HG03066 (cell line): Measurements from ENCODE around the gene STK39.

Source experiments
- ATAC-seq: cut with Tn5 transposase; IDR thresholded peaks from one replicate; pipeline ENCODE4 v1.9.1; 2021; ENCODE audit warnings: low read depth; ENCODE audit not compliant: unreplicated experiment

Gene STK39

DNA sequence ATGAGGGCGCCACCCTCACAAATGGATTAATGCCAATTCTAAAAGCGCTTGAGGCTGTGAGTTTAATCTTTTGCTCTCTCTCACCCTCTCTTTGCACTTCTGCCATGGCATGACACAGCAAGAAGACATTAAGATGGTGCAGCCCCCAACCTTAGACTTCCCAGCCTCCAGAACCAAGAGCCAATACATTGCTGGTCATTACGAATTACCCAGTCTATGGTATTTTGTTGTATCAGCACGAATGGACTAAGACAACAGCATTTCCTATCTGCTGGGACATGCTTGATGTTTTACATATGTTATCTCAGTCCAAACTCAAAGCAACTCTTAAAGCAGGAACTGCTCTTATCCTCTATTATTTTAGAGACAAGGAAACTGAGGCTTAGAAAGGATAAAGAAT is 222.9 kb downstream of the STK39 start:
- ATAC-seq: no peak

DNA sequence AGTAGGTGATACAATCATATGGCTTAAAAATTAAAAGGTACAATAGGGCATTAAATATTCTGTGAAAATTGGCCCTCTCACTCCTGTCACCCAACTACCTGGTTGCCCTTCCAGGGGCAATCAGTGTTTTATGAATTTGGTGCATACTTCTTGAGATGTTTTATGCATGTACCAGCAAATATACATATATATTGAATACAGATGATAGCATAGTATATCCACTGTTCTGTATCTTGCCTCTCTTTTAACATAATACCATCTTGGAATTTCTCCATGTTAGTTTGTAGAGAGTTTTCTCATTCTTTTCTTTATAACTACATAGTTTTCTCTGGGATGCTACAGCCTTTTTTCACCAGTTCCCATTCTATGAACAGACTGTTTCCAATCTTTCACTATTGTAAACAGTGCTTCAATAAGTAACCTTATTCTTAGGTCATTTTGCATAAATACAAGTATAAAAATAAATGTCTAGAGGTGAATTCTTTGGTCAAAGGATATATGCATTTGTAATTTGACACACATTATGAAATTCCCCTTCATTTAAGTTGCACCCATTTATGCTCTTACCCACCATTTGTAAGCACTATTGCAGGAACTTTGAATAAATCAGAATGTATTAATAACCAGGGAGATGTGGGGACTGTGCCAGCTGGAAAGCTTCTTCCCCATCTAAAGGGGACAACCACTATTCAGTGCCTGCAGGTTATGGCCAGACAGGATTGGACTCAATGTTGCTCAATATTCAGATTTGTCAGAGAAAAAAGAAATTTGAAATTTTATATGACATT is 225.4 kb downstream of the STK39 start:
- no peak for ATAC-seq

DNA sequence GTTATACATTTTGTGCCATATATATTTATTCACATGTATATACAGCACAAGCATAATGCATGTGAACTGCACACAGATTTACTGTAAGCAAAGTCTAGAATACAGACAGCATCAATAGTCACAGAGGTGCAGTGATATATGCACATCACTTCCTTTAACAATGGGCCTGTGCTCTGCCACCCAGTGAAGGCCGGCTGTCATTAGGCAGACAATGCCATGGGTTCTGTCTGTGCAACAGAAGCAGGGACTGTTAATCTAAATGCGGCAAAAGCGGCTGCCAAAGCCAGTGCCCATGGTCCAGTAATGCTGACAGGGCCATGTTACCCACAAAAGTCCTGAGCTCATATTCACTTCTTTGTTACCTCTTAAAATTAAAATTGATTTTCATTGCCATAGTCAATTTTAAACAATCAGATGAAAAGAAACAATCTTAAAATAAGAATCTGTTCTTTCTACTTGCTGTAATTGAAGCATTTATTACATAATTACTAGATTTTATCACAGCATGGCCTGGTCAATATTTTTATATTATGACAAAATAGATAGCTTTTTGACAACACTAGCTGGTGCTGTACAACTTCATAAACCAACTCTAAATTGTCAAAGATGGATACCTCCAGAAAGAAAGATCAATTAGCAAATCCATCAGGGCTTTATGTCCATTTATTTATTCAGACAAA is 232.0 kb downstream of the STK39 start:
- ATAC-seq: no peak

DNA sequence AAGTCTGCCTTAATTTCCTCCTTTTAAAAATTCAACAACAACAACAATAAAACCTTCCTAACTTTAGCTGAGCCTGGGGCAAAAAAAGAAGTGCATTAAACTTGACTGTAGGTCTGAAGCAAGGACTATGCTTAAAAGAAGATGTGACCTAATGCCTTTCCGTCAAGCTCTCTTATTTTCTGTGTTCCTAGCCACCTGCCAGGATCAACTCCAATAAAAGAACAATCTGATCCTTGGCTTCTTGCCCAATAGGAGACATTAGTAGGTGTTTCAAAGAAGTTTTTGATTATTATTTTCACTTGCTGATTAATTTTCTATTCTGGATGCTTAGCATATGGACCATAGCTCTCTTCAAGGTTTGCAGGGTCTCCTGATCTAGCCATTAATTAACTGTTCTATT is 237.5 kb downstream of the STK39 start:
- no peak for ATAC-seq

DNA sequence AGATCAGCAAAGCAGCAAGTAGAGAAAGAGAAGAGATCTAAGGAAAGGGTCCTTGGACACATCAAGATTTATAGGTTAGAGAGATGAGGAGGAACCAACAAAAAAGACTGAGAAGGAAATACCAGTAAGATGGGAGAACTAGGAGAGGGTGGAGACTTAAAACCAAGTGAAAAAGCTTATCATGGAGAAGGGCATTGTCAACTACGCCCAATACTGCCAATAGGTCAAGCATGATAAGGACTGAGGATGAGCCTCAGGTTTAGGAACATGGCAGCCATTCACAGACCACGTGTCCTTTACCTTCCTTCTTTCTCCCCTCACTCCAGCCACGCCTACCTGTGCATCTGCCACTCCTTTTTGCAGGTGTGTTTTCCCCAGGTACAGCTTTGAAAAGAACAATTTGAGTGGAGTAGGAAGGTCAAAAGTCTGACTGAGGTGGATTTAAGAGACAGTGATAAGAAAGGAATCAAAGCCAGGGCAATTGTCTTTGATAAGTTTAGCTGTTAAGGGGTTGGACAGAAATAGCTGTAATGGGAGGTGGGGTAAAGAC is 238.7 kb downstream of the STK39 start:
- ATAC-seq: no peak

DNA sequence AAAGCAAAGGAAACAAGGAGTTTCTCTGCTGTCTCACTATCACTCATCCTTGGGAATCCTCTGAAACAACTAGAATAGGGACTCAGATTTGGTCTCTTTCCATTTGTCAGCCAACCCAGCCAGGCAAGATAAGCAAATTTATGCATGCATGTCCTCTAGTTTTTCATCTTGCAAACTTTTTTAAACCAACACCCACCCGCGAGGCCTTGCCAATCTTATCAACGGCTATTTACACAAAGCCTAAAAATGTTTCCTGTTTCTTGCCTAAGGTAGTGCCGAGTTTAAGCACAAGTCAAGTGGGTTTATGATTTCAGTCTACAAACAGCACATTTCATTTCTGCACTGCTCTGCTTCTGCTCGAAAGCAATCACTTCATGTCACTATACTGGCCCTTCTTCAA is 240.9 kb downstream of the STK39 start:
- no peak for ATAC-seq

DNA sequence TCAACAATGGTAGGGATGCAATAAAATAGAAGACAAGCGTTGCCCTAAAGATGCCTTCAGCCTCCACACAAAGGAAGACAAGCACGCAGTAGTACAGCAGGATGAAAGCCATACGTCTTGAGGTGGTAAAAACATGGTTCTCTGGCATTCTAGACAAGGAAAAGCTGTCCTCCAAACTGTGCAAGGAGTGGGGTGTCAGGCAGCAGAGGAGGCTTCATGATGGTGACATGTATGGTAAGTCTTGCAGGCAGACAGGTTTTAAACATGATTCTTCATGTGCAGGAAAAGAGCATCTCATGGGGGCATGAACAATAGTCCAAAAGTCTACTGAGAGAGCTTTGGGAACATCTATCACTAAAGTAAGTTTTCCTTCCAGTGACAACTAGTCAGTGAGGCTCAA is 241.8 kb downstream of the STK39 start:
- no peak for ATAC-seq

DNA sequence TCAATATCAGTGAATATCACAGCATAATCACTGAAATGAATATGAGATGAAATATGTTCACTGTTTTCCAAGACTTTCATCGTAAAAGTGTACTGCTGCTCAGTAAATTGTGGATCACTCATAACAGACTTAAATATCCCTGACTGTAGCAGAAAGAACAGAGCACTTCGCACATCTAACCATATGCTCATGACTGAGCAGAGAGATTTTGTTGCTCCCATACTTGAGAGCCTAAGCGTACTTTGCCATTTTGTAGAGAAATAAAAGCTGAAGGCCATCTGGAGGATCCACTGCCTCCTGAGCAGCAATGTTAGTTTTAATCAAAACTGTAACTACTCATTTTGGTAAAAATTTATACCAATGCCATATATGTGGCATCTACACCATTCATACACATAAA is 243.5 kb downstream of the STK39 start:
- no peak for ATAC-seq

DNA sequence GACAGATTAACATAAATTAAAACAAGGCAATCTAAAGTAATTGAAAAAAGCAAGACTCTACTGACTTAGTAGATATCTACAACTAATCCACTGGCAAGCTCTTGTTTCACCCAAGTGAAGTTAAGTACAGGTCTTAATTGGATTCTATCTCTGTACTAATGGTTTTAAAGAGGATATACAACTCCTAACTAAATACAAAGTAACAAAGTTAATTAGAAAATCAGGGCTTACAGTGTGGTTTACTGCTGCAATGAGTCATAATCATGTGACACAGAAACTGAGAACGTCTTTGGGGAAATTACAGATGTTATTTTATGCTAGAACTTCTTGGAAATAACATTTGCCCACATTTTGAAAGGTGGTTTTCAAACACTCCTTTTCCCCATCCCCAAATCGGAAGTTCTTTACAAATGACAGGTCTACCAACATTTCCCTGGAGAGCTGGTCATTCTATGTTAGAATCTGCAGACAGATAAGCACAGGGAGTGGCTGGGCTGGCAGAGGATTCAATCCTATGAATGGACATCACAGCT is 245.3 kb downstream of the STK39 start:
- peak; percentile 58 for ATAC-seq

DNA sequence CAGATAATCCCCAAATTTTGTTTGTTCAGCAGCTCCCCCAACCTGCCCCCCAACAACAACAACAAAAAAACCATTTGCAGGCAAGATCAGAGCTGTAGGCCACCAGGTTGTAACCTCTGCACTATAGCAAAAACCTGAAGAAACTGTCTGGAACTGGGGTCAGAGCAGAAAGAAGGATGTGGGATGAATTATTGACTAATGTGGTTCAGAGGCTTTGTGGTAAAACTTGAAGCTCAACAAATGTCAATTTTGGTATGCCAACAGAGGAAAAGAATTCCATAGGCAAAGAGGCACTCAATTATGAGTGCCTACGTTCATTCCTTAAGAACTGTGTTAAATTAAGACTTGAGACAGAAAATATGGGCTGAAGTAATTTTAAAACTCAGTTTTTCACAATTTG is 255.1 kb downstream of the STK39 start:
- ATAC-seq: no peak

DNA sequence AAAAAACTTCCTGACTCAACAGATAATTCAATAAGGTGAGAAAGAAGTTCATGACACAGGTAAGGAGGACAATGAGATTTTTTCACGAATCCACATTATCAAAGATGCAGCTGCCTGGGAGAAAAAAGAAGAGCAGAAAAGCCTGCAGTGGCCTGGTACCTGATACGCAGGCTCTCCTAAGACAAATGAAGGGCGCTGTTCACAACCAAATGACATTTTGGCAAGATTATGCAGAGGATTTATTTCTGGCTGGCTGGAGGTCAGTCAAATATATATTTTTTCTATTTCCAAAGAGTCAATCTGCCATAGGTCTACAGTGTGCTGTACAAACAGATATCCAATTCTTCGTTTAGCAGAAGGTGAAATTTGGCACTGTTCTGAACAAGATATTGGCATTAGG is 257.3 kb downstream of the STK39 start:
- ATAC-seq: no peak

DNA sequence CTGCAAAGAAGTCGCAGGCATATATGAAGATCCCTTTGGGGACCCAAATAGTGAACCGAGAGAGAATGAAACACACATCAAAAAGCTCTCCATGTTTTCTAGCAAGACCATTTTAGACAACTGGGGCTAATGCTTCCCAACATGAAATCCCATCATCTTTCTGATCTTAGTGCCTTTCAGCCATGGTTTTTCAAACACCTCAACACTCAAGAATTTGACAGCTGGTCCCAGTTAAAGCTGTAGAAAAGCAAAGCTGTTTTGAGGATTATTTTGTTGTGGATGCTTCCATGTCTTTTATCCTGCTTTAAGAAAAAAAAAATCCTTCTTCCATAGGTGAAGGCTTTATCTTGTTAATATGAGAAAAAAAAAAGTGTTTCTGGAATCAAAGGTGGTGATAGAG is 259.1 kb downstream of the STK39 start:
- ATAC-seq: no peak

DNA sequence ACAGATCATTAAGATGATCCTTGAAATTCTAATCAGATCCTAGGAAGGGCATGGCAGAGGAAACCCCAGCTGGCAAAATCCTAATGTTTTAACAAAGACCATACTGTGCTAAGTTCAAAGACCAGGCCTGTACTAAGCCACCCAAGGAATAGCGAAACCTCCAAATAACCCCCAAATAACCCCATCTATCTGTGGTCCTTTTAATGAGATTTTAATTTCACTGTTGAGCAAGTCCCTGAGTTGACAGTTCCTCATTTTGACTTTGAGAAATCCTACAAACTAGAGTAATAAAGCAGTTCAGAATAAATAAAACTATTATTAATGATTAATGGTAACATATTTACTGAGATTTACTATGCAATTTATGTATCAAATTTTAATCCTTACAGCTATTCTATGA is 259.8 kb downstream of the STK39 start:
- no peak for ATAC-seq

DNA sequence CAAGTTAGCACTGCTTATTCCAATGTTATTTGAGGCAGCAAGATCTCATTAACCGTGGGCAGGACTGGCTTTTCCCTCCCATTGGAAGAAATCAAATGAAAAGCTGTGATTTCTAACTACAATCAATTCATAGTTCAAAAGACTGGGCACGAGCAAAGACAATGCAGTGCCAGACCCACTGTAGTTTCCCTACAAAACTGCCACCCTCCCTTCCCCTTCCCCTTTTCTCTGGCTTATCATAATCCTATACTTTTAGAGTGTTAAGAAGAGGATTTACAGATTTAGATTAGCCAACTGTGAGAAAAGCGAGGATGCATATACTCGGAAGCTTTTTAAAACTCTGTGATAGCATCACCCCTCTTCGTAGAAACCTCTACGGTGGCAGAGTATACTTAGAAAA is 260.4 kb downstream of the STK39 start:
- ATAC-seq: no peak

DNA sequence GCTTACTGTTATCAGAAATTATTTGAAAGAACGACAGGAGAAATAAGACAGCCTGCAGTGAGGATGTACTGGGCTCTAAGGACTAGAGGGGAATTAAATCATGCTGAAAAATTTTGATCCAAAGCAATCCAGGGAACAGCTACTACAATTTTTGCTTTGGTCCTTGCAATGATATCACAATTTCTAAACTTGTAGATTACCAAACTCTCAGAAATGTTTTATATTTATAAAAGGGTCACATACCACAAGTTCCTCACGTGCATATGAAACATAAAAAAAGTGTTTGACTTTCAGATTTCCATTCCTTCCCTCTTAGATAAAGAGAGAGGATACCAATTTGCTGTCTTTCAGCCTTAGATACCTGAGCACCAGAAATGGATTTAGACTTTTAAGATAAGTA is 261.2 kb downstream of the STK39 start:
- ATAC-seq: no peak

DNA sequence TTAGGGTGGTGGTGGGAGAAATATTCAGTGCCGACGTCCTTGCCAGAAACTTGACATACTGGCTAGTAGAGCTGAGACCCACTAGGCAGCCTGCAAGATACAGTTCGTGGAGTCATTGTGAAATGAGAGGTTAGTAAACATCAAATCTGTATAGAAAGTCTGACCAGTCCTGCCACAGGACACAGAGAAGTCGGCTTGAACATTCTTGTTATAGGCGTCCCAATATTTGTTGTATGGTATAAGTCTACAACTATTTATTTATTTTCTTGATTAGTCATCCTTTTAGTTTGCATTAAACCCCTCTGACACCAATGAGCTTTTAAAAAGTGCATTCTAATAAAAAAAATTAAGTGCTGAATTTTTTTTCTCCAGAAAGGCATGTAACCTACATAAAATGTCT is 265.4 kb downstream of the STK39 start:
- no peak for ATAC-seq

DNA sequence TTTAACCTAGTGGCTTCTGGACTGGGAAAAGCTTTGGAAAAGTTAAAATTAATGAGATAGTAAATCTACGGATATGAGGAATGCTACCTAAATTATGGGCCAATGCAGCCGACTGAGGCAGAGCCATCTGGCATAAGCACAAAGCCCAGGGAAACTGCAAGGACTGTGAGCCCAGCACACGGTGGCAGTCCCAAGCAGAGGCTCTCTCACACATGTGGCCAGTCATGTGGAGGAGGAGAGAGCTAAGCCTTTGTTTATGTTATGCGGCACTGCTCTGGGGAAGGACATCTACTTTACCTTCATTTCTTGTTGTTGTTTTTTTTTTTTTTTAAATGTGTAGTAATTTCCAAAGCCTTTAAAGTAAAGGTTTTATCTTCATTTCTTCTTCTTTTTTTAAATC is 267.0 kb downstream of the STK39 start:
- ATAC-seq: no peak

DNA sequence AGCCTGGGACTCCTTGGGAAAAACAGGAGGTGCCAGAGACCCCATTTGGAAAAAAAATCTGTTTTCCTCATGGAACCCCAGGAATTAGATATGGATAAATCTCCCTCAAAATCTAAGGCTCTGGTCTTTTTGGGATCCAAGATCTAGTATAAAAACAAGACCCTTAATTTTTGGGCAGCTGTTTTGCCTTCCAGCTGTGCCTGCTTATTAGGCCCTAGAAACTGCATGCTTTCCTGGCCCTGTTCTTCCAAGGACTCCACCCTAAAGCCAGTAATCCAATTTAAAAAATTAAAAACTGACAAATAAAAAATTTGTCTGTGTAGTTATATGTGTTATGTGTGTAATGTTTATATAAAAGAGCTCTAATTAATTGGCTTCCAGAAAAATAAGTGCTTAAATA is 274.6 kb downstream of the STK39 start:
- no peak for ATAC-seq

DNA sequence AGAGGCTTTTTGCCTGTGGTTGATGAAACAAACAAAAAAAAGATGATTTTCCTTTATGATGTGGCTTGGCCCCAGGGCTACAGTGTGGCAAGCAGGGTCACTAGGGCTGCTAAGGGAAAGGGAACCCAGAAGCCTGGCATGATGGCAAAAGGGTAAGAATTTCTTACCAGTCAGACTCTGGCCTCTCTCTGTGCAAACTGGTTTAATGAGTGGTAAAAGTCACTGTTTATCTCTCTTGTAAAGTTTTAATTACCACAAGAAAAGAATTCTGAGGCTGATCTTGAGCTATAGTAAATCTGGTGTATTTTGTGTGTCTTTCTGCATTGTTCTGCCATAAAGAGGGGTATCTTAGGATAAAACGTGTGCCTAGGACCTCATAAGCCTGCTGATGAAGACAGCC is 275.4 kb downstream of the STK39 start:
- ATAC-seq: no peak

DNA sequence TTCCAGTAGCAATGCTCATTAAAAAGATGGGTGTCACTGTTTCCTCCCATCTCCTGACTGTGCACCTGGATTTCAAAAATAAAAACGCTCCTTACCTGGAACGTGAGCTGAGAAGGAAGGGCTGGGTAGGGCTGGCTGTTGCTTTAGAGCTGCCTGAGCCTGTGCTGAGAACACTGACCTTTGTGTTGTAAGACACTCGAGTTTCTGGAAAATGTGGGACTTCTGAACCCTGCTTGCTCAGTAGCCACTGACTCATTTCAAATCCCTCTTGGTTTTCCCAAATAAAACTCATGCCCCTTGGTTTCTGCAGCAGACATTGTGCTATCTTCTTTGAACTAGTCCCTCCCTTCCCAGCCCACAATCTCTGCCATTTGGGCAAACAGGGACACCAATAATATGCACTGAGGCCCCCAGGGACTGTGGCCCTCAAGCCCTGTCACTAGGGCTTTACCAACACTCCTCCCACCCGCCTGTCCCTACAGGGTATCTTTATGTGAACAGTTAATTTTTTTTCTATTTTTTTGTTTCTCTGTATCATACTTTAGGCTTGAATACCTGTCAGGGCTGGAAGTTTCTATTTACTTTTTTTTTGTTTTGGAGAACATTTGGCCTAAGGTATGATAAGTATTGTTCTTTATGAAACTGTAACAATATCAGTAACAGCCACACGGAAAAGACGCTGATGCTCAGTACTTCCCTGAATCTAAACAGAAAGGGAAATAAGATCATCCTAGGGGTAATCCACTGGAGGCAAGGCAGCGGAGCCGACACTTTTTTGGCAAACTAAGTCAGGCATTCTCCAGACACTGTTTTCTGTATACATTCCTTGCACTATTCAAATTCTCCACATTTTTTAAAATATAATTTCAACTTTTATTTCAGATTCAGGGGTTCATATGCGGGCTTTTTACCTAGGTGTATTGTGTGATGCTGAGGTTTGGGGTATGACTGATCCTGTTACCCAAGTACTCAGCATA is 280.2 kb downstream of the STK39 start:
- ATAC-seq: no peak
